Panc1 (cell line): ENCODE measurements around the gene UBE2U. TPM values are rescaled to one million over a fixed set of nuclear protein-coding genes. Genes with fewer than 3 reads are reported as not detected.

Experiments
- ATAC-seq: fragments of 200-7000 bp; cut with Tn5 transposase; 2 replicates; pipeline ENCODE4 v1.9.1; 2020; ENCODE audit warnings: mild to moderate bottlenecking, moderate library complexity
- BruUV-seq: library from RNA; stranded (reverse); fragments of 400-500 nt; replicated peaks from 2 replicates; lab custom pipeline; 2021; lab: Mats Ljungman, UMichigan
- CTCF ChIA-PET: fragments of 300-600 bp; sonication (Branson Sonifier 250); formaldehyde crosslinking; loops from one replicate; lab custom pipeline; 2022; ENCODE audit warnings: antibody characterized with exemption; lab: Charles Lee
- POLR2A ChIA-PET: fragments of 300-600 bp; sonication (Branson Sonifier 250); formaldehyde crosslinking; loops from one replicate; lab custom pipeline; 2022; ENCODE audit warnings: antibody characterized with exemption; lab: Charles Lee
- DNase-seq: peaks from one replicate; pipeline ENCODE4 v3.0.0-alpha.2; 2010; ENCODE audit warnings: low read depth, low spot score
- H3K27ac ChIP-seq: 2 replicates; pipeline ENCODE4 v1.5.1; 2011; ENCODE audit warnings: mild to moderate bottlenecking, low read length, inconsistent platforms
- H3K27me3 ChIP-seq: fragments of 200-500 bp; sonication (Bioruptor generic); 2 replicates; pipeline ENCODE4 v1.6.0; 2014; ENCODE audit warnings: low read length, inconsistent platforms; ENCODE audit not compliant: control insufficient read depth, insufficient read depth
- H3K36me3 ChIP-seq: fragments of 200-500 bp; sonication (Bioruptor generic); 2 replicates; pipeline ENCODE4 v1.5.1; 2014; ENCODE audit warnings: inconsistent platforms, mild to moderate bottlenecking, low read length, moderate library complexity; ENCODE audit not compliant: control insufficient read depth, insufficient read depth
- H3K4me1 ChIP-seq: 2 replicates; pipeline ENCODE4 v1.5.1; 2011; ENCODE audit warnings: inconsistent platforms, mild to moderate bottlenecking, low read length, moderate library complexity; ENCODE audit not compliant: control insufficient read depth, insufficient read depth
- H3K4me3 ChIP-seq, 2 experiments: 2 replicates each; pipeline ENCODE4 v1.5.1; 2011 to 2012; ENCODE audit warnings: low read depth in 2 of 2, low read length in 2 of 2, mild to moderate bottlenecking in 2 of 2, inconsistent platforms in 1 of 2, moderate library complexity in 1 of 2
- H3K9me3 ChIP-seq: fragments of 200-500 bp; sonication (Bioruptor generic); 2 replicates; pipeline ENCODE4 v1.5.1; 2014; ENCODE audit warnings: low read depth, mild to moderate bottlenecking, inconsistent platforms, low read length, moderate library complexity; ENCODE audit not compliant: control insufficient read depth, insufficient read depth
- CTCF ChIP-seq: fragments of 450-650 bp; IDR thresholded peaks from 2 replicates; pipeline ENCODE4 v1.5.1; 2017; ENCODE audit warnings: mild to moderate bottlenecking
- POLR2AphosphoS5 ChIP-seq: IDR thresholded peaks from 2 replicates; pipeline ENCODE4 v1.6.1; 2012; ENCODE audit warnings: mild to moderate bottlenecking, low read depth, low read length, moderate library complexity
- REST ChIP-seq, 2 experiments: IDR thresholded peaks; 2 replicates each; pipeline ENCODE4 v1.6.1; 2011 to 2012; ENCODE audit warnings: low read depth in 2 of 2, control low read depth in 1 of 2, low read length in 1 of 2, mild to moderate bottlenecking in 1 of 2, moderate library complexity in 1 of 2; ENCODE audit not compliant: insufficient read depth in 1 of 2
- SIN3A ChIP-seq: IDR thresholded peaks from 2 replicates; pipeline ENCODE4 v1.6.1; 2012; ENCODE audit warnings: low read depth, mild to moderate bottlenecking, low read length, moderate library complexity, borderline replicate concordance; ENCODE audit not compliant: insufficient read depth
- TCF7L2 ChIP-seq: IDR thresholded peaks from 2 replicates; pipeline ENCODE4 v1.6.1; 2011; ENCODE audit warnings: mild to moderate bottlenecking, low read depth, low read length, inconsistent platforms
- in situ Hi-C: cut with HindIII; loops from 2 replicates; pipeline ENCODE4 v1.10.0; 2016; ENCODE audit warnings: low sequenced_read_pairs, low pct_unique_long_range_greater_than_20kb
- intact Hi-C: fragments of 100-400 bp; cut with micrococcal nuclease; formaldehyde crosslinking; loops from one replicate; pipeline ENCODE4 v1.10.0; 2022; ENCODE audit not compliant: unreplicated experiment
- total RNA-seq: library from RNA; stranded (reverse); gene quantifications from one replicate; pipeline ENCODE4 v1.2.1, GENCODE V29; 2021; ENCODE audit not compliant: unreplicated experiment

UBE2U gene
- total RNA-seq, 1 experiment from 2014 or later: not detected

GRCh38 chr1:64171246-64171645, 32.2 kb upstream of the UBE2U start:
- CTCF ChIA-PET: no interaction called here
- Histone ChIP-seq H3K27me3 (no peaks in the 10 kb centered on the region), H3K4me3 (no peak overlapping the region), H3K36me3 (no peaks in the 10 kb centered on the region), H3K27ac (no peak overlapping the region), H3K9me3 (no peaks in the 10 kb centered on the region), H3K4me1 (peaks cover 12% of the 10 kb centered on the region)
- intact Hi-C loops: no loop called here
- POLR2A ChIA-PET: no interaction called here
- no peak for DNase-seq
- in situ Hi-C loops: no loop called here
- ATAC-seq: peak; percentile 33; the same call in 1 of the 2 replicates
- BruUV-seq: no TSS peak
- TF ChIP-seq REST (IDR thresholded peaks at IDR 0.05; ENCODE audit: insufficient read depth in 1 of 2, low read depth in 2 of 2, low read length in 1 of 2) (no peak), SIN3A (no peak), CTCF (no peak), TCF7L2 (no peak), POLR2AphosphoS5 (no peak)

GRCh38 chr1:64171797-64172281, 31.6 kb upstream of the UBE2U start:
- Histone ChIP-seq H3K9me3 (no peaks in the 10 kb centered on the region), H3K4me1 (peaks cover 12% of the 10 kb centered on the region), H3K27ac (no peak overlapping the region), H3K4me3 (no peak overlapping the region), H3K27me3 (no peaks in the 10 kb centered on the region), H3K36me3 (no peaks in the 10 kb centered on the region)
- intact Hi-C loops: no loop called here
- no peak for DNase-seq
- BruUV-seq: no TSS peak
- ATAC-seq: peak; percentile 81
- ChIA-PET POLR2A (no interaction called here), CTCF (no interaction called here)
- no peak for TF ChIP-seq SIN3A
- no peak for TF ChIP-seq POLR2AphosphoS5
- TF ChIP-seq REST (IDR thresholded peaks at IDR 0.05; ENCODE audit: insufficient read depth in 1 of 2, low read depth in 2 of 2, low read length in 1 of 2): no peak
- TF ChIP-seq TCF7L2: no peak
- no peak for TF ChIP-seq CTCF
- in situ Hi-C loops: no loop called here
